Glutamatergic neuron (in vitro differentiated cells): ENCODE data around the gene HOXA13. TPM values are rescaled to one million over a fixed set of nuclear protein-coding genes. Genes with fewer than 3 reads are reported as not detected.

Source experiments
- DNase-seq: peaks from one replicate; pipeline ENCODE4 v3.0.0; 2022
- H3K27ac Mint-ChIP-seq: one replicate; pipeline ENCODE4 v1.8.0; 2020; ENCODE audit warnings: mild to moderate bottlenecking, mixed read lengths, inconsistent platforms; ENCODE audit not compliant: unreplicated experiment
- H3K27me3 Mint-ChIP-seq: one replicate; pipeline ENCODE4 v1.8.0; 2020; ENCODE audit warnings: mild to moderate bottlenecking, moderate library complexity, mixed read lengths, inconsistent platforms; ENCODE audit not compliant: unreplicated experiment
- H3K36me3 Mint-ChIP-seq: one replicate; pipeline ENCODE4 v1.8.0; 2020; ENCODE audit warnings: mild to moderate bottlenecking, mixed read lengths, inconsistent platforms; ENCODE audit not compliant: unreplicated experiment
- H3K4me1 Mint-ChIP-seq: one replicate; pipeline ENCODE4 v1.8.0; 2020; ENCODE audit warnings: mild to moderate bottlenecking, low read depth, mixed read lengths, inconsistent platforms; ENCODE audit not compliant: unreplicated experiment
- H3K4me3 Mint-ChIP-seq: one replicate; pipeline ENCODE4 v1.8.0; 2020; ENCODE audit warnings: mild to moderate bottlenecking, mixed read lengths, inconsistent platforms; ENCODE audit not compliant: unreplicated experiment
- H3K9me3 Mint-ChIP-seq: one replicate; pipeline ENCODE4 v1.8.0; 2020; ENCODE audit warnings: mild to moderate bottlenecking, moderate library complexity, mixed read lengths, inconsistent platforms; ENCODE audit not compliant: unreplicated experiment
- total RNA-seq: library from RNA; stranded (reverse); fragmentation: NEBNext Ultra II Directional; extraction: Animal tissue kit (Norgen Biotek cat#: 25700); gene quantifications from one replicate; pipeline ENCODE4 v1.2.1, GENCODE V29; 2021; ENCODE audit not compliant: unreplicated experiment
- TF ChIP-seq, protein P1 (sequence below): fragments of 200-600 bp; sonication (generic); IDR thresholded peaks from one replicate; pipeline ENCODE4 v1.5.0; 2021; ENCODE audit not compliant: partially characterized antibody, unreplicated experiment

HOXA13 gene
- total RNA-seq, 1 donor from 2014 or later: not detected

DNA sequence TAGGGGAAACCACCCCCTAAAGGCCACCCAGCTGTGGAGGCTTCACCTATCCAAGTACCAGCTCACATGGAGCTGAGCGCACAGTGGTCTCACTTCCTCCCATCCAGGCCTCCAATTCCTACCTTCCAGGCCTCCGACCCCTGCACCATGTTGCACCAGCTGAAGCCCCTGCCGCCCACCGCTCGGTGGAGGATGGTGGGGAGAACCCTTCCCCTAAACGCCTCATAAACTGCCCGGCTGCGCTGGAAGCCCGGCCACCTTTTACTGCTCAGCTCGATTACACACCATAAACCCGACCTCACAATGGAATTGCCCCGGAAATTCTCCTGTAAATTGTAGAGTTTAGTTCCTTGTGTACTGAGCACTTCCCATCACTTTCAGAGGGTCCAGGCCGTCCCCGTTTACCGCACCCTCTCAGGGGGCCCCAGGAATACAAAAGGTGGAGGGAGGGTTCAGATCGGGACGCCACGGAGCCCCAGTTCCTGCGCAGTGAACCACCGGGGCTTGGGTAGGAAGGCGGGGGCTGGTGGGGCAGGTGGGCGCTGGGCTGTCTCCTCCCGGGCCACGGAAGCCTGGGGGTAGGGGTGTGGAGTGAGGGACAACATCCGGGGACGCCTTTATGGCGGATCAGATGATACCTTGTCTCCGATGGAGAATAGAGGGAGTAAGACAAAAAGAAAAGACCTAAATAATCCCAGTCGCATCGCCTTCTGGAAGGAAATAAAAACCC, 42.0 kb downstream of the HOXA13 start:
- H3K27ac Mint-ChIP-seq: no peak overlapping the region
- peaks cover 52% of the 10 kb centered on the region for H3K27me3 Mint-ChIP-seq
- H3K36me3 Mint-ChIP-seq: peaks cover 15% of the 10 kb centered on the region
- peaks cover 2% of the 10 kb centered on the region for H3K4me1 Mint-ChIP-seq
- TF ChIP-seq, protein P1, sequence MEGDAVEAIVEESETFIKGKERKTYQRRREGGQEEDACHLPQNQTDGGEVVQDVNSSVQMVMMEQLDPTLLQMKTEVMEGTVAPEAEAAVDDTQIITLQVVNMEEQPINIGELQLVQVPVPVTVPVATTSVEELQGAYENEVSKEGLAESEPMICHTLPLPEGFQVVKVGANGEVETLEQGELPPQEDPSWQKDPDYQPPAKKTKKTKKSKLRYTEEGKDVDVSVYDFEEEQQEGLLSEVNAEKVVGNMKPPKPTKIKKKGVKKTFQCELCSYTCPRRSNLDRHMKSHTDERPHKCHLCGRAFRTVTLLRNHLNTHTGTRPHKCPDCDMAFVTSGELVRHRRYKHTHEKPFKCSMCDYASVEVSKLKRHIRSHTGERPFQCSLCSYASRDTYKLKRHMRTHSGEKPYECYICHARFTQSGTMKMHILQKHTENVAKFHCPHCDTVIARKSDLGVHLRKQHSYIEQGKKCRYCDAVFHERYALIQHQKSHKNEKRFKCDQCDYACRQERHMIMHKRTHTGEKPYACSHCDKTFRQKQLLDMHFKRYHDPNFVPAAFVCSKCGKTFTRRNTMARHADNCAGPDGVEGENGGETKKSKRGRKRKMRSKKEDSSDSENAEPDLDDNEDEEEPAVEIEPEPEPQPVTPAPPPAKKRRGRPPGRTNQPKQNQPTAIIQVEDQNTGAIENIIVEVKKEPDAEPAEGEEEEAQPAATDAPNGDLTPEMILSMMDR: no peak
- H3K9me3 Mint-ChIP-seq: peaks cover 20% of the 10 kb centered on the region
- no peak overlapping the region for H3K4me3 Mint-ChIP-seq
- no peak for DNase-seq

DNA sequence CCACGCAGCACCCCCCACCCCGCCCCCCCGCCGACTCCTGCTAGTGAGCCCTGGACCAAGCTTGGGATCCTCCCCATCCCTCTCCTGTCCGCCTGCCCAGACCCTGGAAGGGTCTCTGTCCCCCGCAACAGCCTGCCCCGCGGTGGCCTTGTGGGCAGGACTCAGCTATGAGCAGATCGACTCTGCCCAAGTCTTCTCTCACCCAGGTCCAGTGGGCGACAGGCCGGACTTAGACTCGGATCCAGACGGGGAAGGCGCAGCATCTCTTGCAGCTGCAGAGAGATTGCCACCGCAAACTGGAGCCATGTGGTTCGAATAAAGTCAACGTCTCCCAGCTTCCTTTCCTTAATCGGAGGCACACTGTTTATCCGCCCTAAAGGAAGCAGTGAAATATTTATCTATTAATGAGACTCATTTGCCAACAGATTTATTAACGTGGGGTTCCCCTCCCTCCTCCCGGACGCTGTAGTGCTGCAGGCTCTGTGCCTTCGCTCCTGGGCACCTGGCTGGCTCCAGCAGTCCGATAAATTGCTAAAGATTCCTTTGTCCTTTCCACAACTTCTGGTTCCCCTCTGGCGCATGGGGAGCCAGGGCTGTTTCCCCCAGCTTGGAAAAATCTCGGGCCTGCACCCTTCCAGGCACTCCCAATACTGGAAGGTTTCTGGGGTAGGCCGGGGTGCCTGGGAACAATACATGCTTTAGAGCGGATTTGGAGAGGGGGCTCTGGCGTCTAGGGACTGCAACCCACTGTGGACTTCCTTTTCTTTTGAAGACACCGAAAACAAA, 42.8 kb downstream of the HOXA13 start:
- TF ChIP-seq, protein P1: no peak
- Mint-ChIP-seq H3K9me3 (peaks cover 20% of the 10 kb centered on the region), H3K4me1 (peaks cover 2% of the 10 kb centered on the region)

DNA sequence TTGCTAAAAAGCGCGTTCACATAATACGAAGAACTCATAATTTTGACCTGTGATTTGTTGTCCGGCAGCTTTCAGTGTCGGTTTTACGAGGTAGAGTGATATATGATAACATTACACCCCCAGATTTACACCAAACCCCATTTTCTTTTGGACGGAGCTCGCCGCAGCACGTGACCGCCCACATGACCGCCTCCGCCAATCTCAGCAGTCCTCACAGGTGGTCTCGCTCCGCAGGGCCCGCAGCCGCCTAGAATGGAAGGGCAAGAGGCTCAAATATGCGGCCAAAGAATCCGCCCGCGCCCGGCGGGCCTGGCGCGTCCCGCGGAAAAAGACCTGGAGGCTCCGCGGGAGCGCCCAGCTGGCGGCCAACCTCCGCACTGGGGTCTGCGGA, 43.4 kb downstream of the HOXA13 start, which contains the start of gene HOXA7:
Gene HOXA7, minus strand, starts transcription at position 168 of the 391 bp plus-strand sequence. Its CDS starts 130 bp downstream, at position 38.
- Mint-ChIP-seq H3K27ac (peak within 1 kb of the TSS; percentile 38), H3K4me3 (peak within 1 kb of the TSS; percentile 88), H3K9me3 (peaks cover 20% of the 10 kb centered on the region), H3K36me3 (peaks cover 15% of the 10 kb centered on the region), H3K27me3 (peaks cover 54% of the 10 kb centered on the region), H3K4me1 (peaks cover 2% of the 10 kb centered on the region)
- no peak for DNase-seq
- TF ChIP-seq, protein P1: no peak

More for the DNA sequence above, 42.8 kb downstream of the HOXA13 start:
- Mint-ChIP-seq H3K4me3 (peak overlapping the region; percentile 30), H3K36me3 (peaks cover 15% of the 10 kb centered on the region), H3K27ac (no peak overlapping the region), H3K27me3 (peaks cover 49% of the 10 kb centered on the region)
- DNase-seq: no peak

DNA sequence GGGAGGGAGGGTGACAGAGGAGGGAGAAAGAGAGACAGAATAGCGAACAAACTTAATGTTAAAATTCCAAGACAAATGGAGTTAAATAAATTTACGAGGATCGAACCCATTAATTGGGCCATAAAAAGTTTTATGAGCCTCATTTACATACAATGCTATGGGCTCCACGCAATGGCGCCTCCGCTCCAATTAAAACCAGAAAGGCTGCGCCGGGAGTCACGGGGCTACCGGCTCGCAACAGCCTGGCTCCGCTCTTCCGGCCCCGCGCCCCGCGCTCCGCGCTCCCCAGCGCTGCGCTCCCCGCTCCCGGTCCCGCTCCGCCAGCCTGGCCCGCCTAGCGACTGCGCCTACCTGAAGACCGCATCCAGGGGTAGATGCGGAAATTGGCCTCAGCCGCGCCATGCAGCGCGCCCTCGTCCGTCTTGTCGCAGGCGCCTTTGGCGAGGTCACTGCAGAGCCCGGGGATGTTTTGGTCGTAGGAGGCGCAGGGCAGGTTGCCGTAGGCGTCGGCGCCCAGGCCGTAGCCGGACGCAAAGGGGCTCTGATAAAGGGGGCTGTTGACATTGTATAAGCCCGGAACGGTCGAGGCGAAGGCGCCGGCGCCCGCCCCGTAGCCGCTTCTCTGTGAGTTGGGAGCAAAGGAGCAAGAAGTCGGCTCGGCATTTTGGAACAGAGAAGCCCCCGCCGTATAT, 43.9 kb downstream of the HOXA13 start:
- Mint-ChIP-seq H3K4me3 (peak overlapping the region; percentile 88), H3K36me3 (peaks cover 15% of the 10 kb centered on the region), H3K27ac (peak overlapping the region; percentile 38), H3K9me3 (peaks cover 20% of the 10 kb centered on the region), H3K4me1 (peaks cover 2% of the 10 kb centered on the region), H3K27me3 (peaks cover 58% of the 10 kb centered on the region)
- TF ChIP-seq, protein P1: no peak
- DNase-seq: no peak
